Large intestine (tissue), 3 donors: Measurements from ENCODE around the gene RNF157. TPM values are rescaled to one million over a fixed set of nuclear protein-coding genes. Genes with fewer than 3 reads are reported as not detected.
"Not testable (repeated sequence)": the region's sequence is repeated elsewhere in the genome, so short reads cannot be mapped to it uniquely, and the experiment has no call there.

ENCODE experiments used
- DNase-seq, 2 donors: peaks; one replicate each; pipeline versions ENCODE4 v3.0.0 to v3.0.0-alpha.2; 2013
- H3K27ac ChIP-seq: one replicate; pipeline ENCODE4 v1.5.1; 2013; ENCODE audit warnings: low read length
- H3K27me3 ChIP-seq: 2 replicates; pipeline ENCODE4 v1.6.1; 2013; ENCODE audit warnings: low read length; ENCODE audit not compliant: control insufficient read depth, insufficient read depth
- H3K36me3 ChIP-seq: 2 replicates; pipeline ENCODE4 v1.6.1; 2013; ENCODE audit warnings: low read length; ENCODE audit not compliant: control insufficient read depth, insufficient read depth
- H3K4me1 ChIP-seq: one replicate; pipeline ENCODE4 v1.6.1; 2013; ENCODE audit warnings: low read length; ENCODE audit not compliant: control insufficient read depth, insufficient read depth
- H3K4me3 ChIP-seq: one replicate; pipeline ENCODE4 v1.5.1; 2013; ENCODE audit warnings: low read length
- H3K9me3 ChIP-seq: one replicate; pipeline ENCODE4 v1.6.1; 2013; ENCODE audit warnings: mild to moderate bottlenecking, low read depth, low read length, moderate library complexity; ENCODE audit not compliant: control insufficient read depth
- WGBS: methylation state at CpG from one replicate; pipeline ENCODE4 v1.1.5; 2013; ENCODE audit warnings: low lambda C conversion rate; ENCODE audit not compliant: insufficient coverage; 5-methylcytosine and 5-hydroxymethylcytosine counted together
- polyA plus RNA-seq: library from polyadenylated mRNA; unstranded; fragments of 120-200 nt; gene quantifications from one replicate; pipeline ENCODE4 v1.2.1, GENCODE V29; 2013

RNF157 gene
- polyA plus RNA-seq, 1 donor, result 19.2 TPM

DNA sequence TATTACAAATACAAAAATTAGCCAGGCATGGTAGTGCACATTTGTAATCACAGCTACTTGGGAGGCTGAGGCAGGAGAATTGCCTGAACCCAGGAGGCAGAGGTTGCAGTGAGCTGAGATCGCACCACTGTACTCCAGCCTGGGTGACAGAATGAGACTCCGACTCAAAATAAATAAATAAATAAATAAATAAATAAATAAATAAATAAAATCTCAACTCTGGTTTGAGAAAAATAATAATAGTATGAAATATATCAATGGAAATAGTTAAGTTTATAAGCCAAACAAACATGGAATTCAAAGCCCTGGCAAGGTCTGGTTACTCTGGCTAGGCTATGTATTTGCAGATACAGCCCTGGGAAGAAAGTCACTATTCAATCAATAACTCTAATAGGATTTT, 53.5 kb downstream of the RNF157 start:
- not testable (repeated sequence) for H3K27ac ChIP-seq, H3K27me3 ChIP-seq, H3K9me3 ChIP-seq, DNase-seq, H3K4me1 ChIP-seq, H3K4me3 ChIP-seq, H3K36me3 ChIP-seq
- WGBS, result 100% methylated on average over 1 of the region's 2 CpGs

DNA sequence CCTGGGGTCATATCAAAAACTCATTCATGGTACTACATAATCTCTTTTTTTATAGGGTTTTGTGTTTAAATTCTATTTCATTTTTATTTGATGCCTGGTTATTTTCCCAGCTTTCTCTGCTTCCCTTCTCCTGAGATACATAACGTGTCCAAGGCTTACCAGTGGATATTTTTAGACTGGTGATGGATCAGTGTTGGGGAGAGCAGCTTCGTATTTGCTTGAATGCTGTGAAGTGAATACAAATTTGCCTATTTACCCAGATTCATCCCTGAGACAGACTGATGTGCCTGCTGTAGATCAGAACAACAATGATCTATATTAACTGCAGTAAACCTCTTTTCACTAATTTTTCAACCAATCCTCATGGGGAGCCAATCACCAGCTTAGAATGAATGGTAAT, 56.0 kb downstream of the RNF157 start:
- Histone ChIP-seq H3K27ac (no peak overlapping the region), H3K4me3 (no peak overlapping the region), H3K4me1 (peaks cover 3% of the 10 kb centered on the region), H3K36me3 (no peaks in the 10 kb centered on the region), H3K9me3 (no peaks in the 10 kb centered on the region), H3K27me3 (no peaks in the 10 kb centered on the region)
- no peak for DNase-seq
- no CpG with 5 or more reads among the region's 2 CpGs for WGBS

DNA sequence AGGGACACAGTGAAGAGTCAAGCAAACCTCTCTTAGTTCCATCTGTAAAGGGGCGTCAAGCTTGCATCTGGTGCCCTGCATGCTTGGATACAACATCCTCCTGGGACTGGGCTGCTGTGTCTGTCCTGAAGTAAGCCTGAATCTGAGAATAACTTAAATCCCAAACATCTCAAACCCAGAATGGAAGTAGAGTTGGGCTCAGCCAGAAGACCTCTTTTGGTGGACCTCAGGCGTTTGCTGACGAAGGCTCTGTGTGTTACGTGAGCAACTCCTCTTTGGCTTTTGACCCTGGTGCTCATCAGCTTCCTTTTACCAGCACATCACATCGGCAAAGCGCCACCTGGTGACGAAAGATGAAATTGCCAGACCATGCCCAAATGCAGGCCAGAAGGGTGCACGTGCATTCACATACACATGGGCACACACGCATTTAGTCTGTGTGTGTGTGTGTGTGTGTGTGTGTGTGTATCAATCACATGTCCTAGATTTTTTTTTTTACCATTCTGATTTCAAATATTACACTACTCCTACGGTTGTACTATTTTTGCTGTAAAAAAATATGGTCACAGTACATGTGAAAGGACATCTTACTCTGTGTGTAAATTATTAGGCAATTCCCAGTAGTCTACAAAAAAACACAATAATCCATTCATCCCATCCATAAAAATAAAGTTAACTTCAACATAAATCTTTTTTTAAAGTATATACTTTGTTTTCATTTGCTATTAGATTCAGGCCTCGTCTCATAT, 58.1 kb downstream of the RNF157 start:
- peaks cover 3% of the 10 kb centered on the region for H3K4me1 ChIP-seq
- no peaks in the 10 kb centered on the region for H3K9me3 ChIP-seq
- no peak overlapping the region for H3K4me3 ChIP-seq
- no peak overlapping the region for H3K27ac ChIP-seq
- no peaks in the 10 kb centered on the region for H3K36me3 ChIP-seq
- no peaks in the 10 kb centered on the region for H3K27me3 ChIP-seq
- peak; percentile 92 for DNase-seq
- WGBS, result 100% methylated on average over 1 of the region's 11 CpGs

DNA sequence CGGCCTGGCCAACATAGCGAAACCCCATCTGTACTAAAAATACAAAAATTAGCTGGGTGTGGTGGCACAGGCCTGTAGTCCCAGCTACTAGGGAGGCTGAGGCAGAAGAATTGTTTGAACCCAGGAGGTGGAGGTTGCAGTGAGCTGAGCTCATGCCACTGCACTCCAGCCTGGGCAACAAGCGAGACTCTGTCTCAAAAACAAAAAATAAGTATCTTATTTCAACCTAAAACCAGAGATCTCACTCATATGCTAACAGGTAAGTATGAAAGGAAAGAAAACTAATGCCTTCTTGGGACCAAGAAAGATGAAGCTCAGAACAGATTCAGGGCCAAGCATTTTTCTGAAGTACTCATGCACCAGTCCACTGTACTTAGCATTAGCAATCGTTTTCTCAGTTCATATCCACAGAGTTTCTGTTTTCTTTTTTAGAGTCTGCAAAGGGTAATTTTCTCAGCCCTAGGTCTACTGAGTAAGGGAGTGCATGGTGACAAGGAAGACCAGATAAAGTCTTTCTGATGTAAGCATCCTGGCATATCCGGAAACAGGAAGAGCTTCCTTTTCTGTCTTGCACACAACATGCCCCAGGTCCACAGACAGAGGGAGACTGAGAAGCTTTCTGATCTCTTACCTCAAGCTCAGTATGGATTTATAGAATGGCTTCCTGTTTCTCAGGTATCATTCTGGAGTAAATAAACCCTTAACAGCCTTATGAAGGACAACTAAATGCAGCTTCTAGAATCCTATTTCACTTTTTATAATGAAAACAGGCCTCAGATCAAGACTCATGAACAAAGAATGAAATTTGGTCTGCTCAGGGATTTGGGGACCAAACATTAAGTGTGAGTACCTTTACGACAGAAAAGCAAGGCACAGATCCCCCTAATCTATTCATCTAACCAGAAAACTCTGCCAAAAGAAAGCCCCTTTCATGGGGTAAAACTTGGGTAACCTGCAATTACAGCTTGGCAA, 60.5 kb downstream of the RNF157 start:
- WGBS, result no CpG with 5 or more reads among the region's 6 CpGs
- Histone ChIP-seq H3K27ac (no peak overlapping the region), H3K36me3 (no peaks in the 10 kb centered on the region), H3K27me3 (no peaks in the 10 kb centered on the region), H3K4me1 (peaks cover 3% of the 10 kb centered on the region), H3K4me3 (no peak overlapping the region), H3K9me3 (no peaks in the 10 kb centered on the region)
- DNase-seq, result no peak

DNA sequence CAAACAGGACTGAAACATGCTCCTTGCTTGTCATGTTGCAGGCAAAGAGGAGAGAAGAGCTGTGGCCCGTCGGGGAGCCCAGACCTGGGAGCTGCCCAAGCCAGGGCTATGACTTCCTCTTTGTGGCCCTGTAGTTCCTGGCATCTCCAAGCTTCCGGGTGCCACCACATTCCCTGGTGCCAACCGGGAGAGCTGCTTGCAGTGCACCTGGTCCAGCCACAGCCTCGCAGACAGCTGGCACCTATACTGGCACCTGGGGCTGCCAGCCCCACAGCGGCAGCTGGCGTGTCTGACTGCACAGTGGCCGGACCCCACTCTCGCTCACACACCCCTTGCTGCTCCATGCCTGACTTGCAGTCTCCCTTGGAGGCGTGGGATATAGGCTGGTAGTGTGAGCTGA, 62.2 kb downstream of the RNF157 start:
- no CpG with 5 or more reads among the region's 10 CpGs for WGBS

DNA sequence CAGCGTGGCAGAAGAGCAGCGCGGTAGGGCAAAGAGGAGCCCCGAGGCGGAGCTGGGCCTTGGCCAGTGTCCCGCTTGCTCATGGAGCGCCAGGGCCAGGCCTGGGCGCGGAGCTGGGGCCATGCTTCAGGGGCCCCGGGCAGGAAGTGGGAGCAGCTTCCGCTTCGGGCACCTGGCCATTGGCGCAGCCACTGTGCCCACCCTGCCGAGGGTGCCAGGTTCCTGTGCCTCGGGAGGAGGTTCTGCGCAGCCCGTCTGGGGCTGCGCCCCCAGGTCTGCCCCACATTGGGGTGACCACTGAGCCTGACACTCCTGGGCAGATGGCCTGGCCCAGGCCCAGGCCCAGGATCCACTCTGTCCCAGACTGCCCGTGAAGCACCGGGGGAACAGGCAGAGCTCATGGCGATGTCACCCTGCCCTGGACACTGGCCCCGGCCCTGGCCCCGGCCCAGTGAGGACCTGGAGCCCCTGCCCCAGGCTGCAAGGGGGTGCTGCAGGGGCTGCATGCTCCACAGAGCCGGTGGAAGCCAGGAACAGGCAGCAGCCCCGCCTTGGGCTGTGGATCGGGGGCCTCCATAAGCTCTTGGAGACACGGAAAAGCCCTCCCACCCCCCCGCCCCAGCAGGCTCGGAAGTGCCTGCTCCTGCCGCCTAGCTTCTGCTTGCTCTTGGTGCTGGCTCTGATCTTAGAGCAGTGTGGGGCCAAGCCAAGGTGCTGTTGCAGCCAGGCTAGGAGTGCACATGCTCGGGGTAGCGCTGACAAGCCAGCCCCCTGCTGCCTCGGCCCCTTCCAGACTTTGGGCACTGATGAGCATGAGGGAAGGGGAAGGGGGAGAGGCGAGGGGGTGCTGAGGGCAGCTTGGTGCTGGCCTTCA, 63.4 kb downstream of the RNF157 start:
- Histone ChIP-seq H3K27me3 (no peaks in the 10 kb centered on the region), H3K4me1 (peaks cover 7% of the 10 kb centered on the region), H3K27ac (no peak overlapping the region), H3K4me3 (no peak overlapping the region), H3K9me3 (no peaks in the 10 kb centered on the region), H3K36me3 (no peaks in the 10 kb centered on the region)
- no CpG with 5 or more reads among the region's 34 CpGs for WGBS
- DNase-seq, result no peak

More for the DNA sequence above, 62.2 kb downstream of the RNF157 start:
- no peaks in the 10 kb centered on the region for H3K36me3 ChIP-seq
- H3K27ac ChIP-seq, result no peak overlapping the region
- no peak overlapping the region for H3K4me3 ChIP-seq
- H3K9me3 ChIP-seq, result no peaks in the 10 kb centered on the region
- no peaks in the 10 kb centered on the region for H3K27me3 ChIP-seq
- peaks cover 8% of the 10 kb centered on the region for H3K4me1 ChIP-seq
- no peak for DNase-seq

DNA sequence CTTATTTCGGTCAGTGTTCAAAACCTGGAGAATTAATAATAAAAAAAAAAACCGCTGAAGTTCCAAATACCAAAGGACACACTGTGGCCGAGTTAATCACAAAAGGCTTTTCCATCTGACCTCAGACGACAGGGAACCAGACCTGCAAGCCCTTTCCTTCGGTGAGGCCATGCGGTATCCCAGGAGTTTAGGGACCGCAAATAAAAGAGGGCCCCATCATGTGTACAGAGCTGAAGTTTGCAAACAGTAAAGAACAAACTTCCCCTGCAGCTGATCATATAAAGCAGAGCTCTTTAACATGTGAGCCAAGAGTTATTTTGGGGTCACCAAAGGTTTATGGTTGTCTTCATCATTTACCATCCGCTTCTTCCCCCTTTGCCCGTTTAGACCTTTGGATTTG, 66.3 kb downstream of the RNF157 start:
- no peak for DNase-seq

DNA sequence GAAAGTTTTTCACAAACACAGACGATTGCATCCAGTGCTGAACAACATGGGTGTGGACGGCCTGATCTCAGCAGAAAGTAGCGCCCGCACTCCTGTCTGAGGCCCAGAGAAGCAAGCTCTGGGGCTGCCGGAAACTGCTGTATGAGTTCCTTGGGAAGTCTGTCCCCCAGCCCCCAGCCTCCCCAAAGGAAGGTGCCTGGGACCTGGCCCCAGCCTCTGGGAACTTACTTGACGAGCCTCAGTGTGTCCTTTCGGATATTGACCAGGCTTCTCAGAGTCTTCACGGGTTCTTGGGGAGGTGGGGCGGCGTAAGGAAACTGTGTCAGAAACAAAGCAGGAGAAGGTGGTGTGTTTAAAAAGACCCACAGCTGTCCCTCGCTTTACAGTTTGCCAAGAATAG, 66.8 kb downstream of the RNF157 start:
- peaks cover 6% of the 10 kb centered on the region for H3K4me1 ChIP-seq
- H3K4me3 ChIP-seq, result no peak overlapping the region
- H3K27ac ChIP-seq, result no peak overlapping the region
- no peaks in the 10 kb centered on the region for H3K27me3 ChIP-seq
- no peaks in the 10 kb centered on the region for H3K9me3 ChIP-seq
- no peak for DNase-seq
- WGBS, result 60% methylated on average over 1 of the region's 11 CpGs
- H3K36me3 ChIP-seq, result no peaks in the 10 kb centered on the region

More for the DNA sequence above, 66.3 kb downstream of the RNF157 start:
- Histone ChIP-seq H3K36me3 (no peaks in the 10 kb centered on the region), H3K27ac (no peak overlapping the region), H3K9me3 (no peaks in the 10 kb centered on the region), H3K4me1 (peaks cover 6% of the 10 kb centered on the region), H3K27me3 (no peaks in the 10 kb centered on the region), H3K4me3 (no peak overlapping the region)
- WGBS, result 8% methylated on average over 2 of the region's 9 CpGs

DNA sequence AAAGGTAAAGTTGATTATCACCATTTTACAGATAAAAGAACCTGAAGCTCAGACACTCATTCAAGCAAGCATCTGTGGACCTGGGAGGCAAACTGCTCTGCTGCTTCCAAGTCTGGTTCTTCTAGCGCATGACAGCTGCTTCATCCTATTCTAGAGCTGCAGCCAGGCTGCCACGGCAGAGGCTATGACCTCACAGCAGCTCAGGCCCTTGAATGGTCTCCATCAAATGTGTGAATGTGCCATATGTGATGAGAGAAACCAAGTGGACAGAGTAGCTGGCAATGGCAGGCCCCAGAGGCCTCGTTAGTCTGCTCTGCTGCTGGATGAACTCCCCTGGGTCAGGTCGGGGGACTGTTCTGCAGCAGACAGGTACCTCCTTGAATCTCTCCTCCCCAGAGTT, 68.6 kb downstream of the RNF157 start:
- H3K27me3 ChIP-seq, result no peaks in the 10 kb centered on the region
- H3K4me3 ChIP-seq, result no peak overlapping the region
- H3K9me3 ChIP-seq, result no peaks in the 10 kb centered on the region
- H3K27ac ChIP-seq, result no peak overlapping the region
- peaks cover 6% of the 10 kb centered on the region for H3K4me1 ChIP-seq
- no peak for DNase-seq
- no CpG with 5 or more reads among the region's 4 CpGs for WGBS
- H3K36me3 ChIP-seq, result no peaks in the 10 kb centered on the region

DNA sequence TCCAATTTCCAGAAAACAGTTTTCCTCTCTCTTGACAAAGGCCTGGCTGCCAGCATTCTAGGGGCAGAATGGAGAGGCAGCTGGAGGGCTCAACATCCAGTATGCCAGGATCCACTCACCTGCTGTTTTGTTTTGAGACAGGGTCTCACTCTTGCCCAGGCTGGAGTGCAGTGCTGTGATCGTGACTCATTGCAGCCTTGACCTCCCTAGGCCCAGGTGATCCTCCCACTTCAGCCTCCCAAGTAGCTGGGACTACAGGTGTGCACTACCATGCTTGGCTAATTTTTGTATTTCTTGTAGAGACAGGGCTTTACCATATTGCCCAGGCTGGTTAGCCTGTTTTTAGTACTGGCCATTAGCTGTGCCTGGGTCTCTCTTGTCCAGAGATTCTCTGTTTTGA, 70.2 kb downstream of the RNF157 start:
- no peak for DNase-seq
- Histone ChIP-seq H3K36me3 (no peaks in the 10 kb centered on the region), H3K9me3 (no peaks in the 10 kb centered on the region), H3K4me1 (peaks cover 6% of the 10 kb centered on the region), H3K4me3 (no peak overlapping the region), H3K27me3 (no peaks in the 10 kb centered on the region), H3K27ac (no peak overlapping the region)
- WGBS, result no CpG with 5 or more reads among the region's 1 CpG
